DOHH2 (cell line): Measurements from ENCODE around the gene GMEB1.
"Not testable (repeated sequence)": the region's sequence is repeated elsewhere in the genome, so short reads cannot be mapped to it uniquely, and the experiment has no call there.

ENCODE experiments used
- H3F3A ChIP-seq: fragments of 200-600 bp; sonication (generic), shearing (Covaris generic); 2 replicates; pipeline ENCODE4 v1.6.0; 2016; ENCODE audit warnings: antibody characterized with exemption, mild to moderate bottlenecking; ENCODE audit not compliant: control insufficient read depth, insufficient read depth
- H3K27ac ChIP-seq: fragments of 200-600 bp; sonication (generic); 2 replicates; pipeline ENCODE4 v1.5.1; 2014; ENCODE audit warnings: low read depth, mild to moderate bottlenecking, low read length, moderate library complexity
- H3K27me3 ChIP-seq: fragments of 200-600 bp; sonication (generic); 2 replicates; pipeline ENCODE4 v1.6.1; 2014; ENCODE audit warnings: mild to moderate bottlenecking, low read length, mixed read lengths; ENCODE audit not compliant: control insufficient read depth
- H3K36me3 ChIP-seq: fragments of 200-600 bp; sonication (generic); 2 replicates; pipeline ENCODE4 v1.6.1; 2014; ENCODE audit warnings: mild to moderate bottlenecking, low read length, moderate library complexity, mixed read lengths; ENCODE audit not compliant: control insufficient read depth
- H3K4me1 ChIP-seq: fragments of 200-600 bp; sonication (generic); 2 replicates; pipeline ENCODE4 v1.6.1; 2014; ENCODE audit warnings: mild to moderate bottlenecking, low read length, mixed read lengths; ENCODE audit not compliant: control insufficient read depth
- H3K4me2 ChIP-seq: fragments of 200-600 bp; sonication (generic); 2 replicates; pipeline ENCODE4 v1.6.0; 2014; ENCODE audit warnings: mild to moderate bottlenecking, low read length, moderate library complexity
- H3K4me3 ChIP-seq: fragments of 200-600 bp; sonication (generic); 2 replicates; pipeline ENCODE4 v1.5.1; 2014; ENCODE audit warnings: mild to moderate bottlenecking, low read length, mixed read lengths
- H3K79me2 ChIP-seq: fragments of 200-600 bp; sonication (generic); 2 replicates; pipeline ENCODE4 v1.6.1; 2014; ENCODE audit warnings: mild to moderate bottlenecking, low read length, mixed read lengths; ENCODE audit not compliant: control insufficient read depth
- H3K9me2 ChIP-seq: fragments of 200-600 bp; sonication (generic); replicated peaks from 2 replicates; pipeline ENCODE4 v1.6.1; 2014; ENCODE audit warnings: mild to moderate bottlenecking, low read length, mixed read lengths; ENCODE audit not compliant: control insufficient read depth
- H3K9me3 ChIP-seq: fragments of 200-600 bp; sonication (generic); 2 replicates; pipeline ENCODE4 v1.6.1; 2014; ENCODE audit warnings: antibody characterized with exemption, low read length, mixed read lengths; ENCODE audit not compliant: control insufficient read depth, insufficient read depth
- H4K20me1 ChIP-seq: fragments of 200-600 bp; sonication (generic); 2 replicates; pipeline ENCODE4 v1.6.0; 2014; ENCODE audit warnings: low read depth, mild to moderate bottlenecking, antibody characterized with exemption, low read length, moderate library complexity; ENCODE audit not compliant: control insufficient read depth, insufficient read depth
- CTCF ChIP-seq: fragments of 200-600 bp; sonication (generic); IDR thresholded peaks from one replicate; pipeline ENCODE4 v1.5.1; 2014; ENCODE audit warnings: antibody characterized with exemption, mild to moderate bottlenecking, low read depth, low read length; ENCODE audit not compliant: poor library complexity, severe bottlenecking
- EZH2phosphoT487 ChIP-seq: fragments of 200-600 bp; sonication (generic); IDR thresholded peaks from 2 replicates; pipeline ENCODE4 v1.6.1; 2017; ENCODE audit warnings: borderline replicate concordance, mild to moderate bottlenecking, antibody characterized with exemption, low read length, moderate library complexity, mixed read lengths

Gene GMEB1

GRCh38 chr1:28644494-28644893, 24.1 kb upstream of the GMEB1 start:
- H3K36me3 ChIP-seq = peaks cover 12% of the 10 kb centered on the region
- H3K4me1 ChIP-seq = peaks cover 65% of the 10 kb centered on the region
- H3K9me2 ChIP-seq = no peaks in the 10 kb centered on the region
- H3F3A ChIP-seq = peaks cover 24% of the 10 kb centered on the region
- peak overlapping the region; percentile 97 for H3K4me2 ChIP-seq
- peak overlapping the region; percentile 89 for H3K4me3 ChIP-seq
- H3K27ac ChIP-seq = peak overlapping the region; percentile 97
- H3K27me3 ChIP-seq = no peaks in the 10 kb centered on the region
- no peaks in the 10 kb centered on the region for H4K20me1 ChIP-seq
- TF ChIP-seq EZH2phosphoT487 (no peak), CTCF (no peak)
- no peaks in the 10 kb centered on the region for H3K9me3 ChIP-seq
- peaks cover 43% of the 10 kb centered on the region for H3K79me2 ChIP-seq

DNA sequence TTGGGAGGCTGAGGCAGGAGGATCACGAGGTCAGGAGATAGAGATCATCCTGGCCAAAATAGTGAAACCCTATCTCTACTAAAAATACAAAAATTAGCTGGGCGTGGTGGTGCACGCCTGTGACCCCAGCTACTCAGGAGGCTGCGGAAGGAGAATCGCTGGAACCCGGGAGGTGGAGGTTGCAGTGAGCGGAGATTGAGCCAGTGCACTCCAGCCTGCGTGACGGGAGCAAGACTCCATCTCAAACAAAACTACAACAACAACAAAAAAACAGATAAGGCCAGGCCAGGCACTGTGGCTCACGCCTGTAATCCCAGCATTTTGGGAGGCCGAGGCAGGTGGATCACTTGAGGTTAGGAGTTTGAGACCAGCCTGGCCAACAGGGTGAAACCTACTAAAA, 23.2 kb upstream of the GMEB1 start:
- not testable (repeated sequence) for H3K27ac ChIP-seq, H3K27me3 ChIP-seq, H3K4me2 ChIP-seq, H3K9me3 ChIP-seq, H3K9me2 ChIP-seq, H4K20me1 ChIP-seq, H3K36me3 ChIP-seq, H3K4me3 ChIP-seq
- H3K4me1 ChIP-seq = peaks cover 59% of the 10 kb centered on the region
- peaks cover 34% of the 10 kb centered on the region for H3K79me2 ChIP-seq
- peaks cover 27% of the 10 kb centered on the region for H3F3A ChIP-seq

DNA sequence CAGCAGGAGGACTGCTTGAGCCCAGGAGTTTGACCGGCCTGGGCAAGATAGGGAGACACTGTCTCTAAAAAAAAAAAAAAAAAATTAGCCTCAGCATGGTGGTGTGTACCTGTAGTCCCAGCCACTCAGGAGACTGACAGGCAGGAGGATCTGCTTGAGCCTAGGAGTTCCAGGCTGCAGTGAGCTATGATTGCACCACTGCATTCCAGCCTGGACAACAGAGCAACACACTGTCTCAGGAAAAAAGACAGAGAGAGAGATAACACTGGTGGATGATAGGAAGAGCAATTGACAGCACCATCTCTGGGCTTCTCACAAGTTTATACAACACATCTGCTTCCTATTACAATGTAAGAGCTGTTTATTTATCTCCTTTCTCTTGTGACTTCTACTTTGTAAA, 22.5 kb upstream of the GMEB1 start:
- TF ChIP-seq EZH2phosphoT487 = no peak
- TF ChIP-seq CTCF = no peak
- H3K27ac ChIP-seq = no peak overlapping the region
- peaks cover 53% of the 10 kb centered on the region for H3K4me1 ChIP-seq

GRCh38 chr1:28648008-28648473, 20.5 kb upstream of the GMEB1 start:
- Histone ChIP-seq H3K4me2 (peak overlapping the region; percentile 95), H3K79me2 (peaks cover 10% of the 10 kb centered on the region), H3K9me2 (no peaks in the 10 kb centered on the region), H3F3A (peaks cover 27% of the 10 kb centered on the region), H3K27ac (peak overlapping the region; percentile 94), H3K9me3 (no peaks in the 10 kb centered on the region), H3K4me3 (peak overlapping the region; percentile 75), H4K20me1 (no peaks in the 10 kb centered on the region), H3K36me3 (peaks cover 5% of the 10 kb centered on the region), H3K4me1 (peaks cover 43% of the 10 kb centered on the region), H3K27me3 (no peaks in the 10 kb centered on the region)
- TF ChIP-seq CTCF = no peak
- no peak for TF ChIP-seq EZH2phosphoT487

More for the DNA sequence above, 22.5 kb upstream of the GMEB1 start:
- Histone ChIP-seq H3K4me2 (no peak overlapping the region), H3F3A (peaks cover 27% of the 10 kb centered on the region), H3K4me3 (no peak overlapping the region), H4K20me1 (no peaks in the 10 kb centered on the region), H3K36me3 (peaks cover 5% of the 10 kb centered on the region), H3K9me3 (no peaks in the 10 kb centered on the region), H3K79me2 (peaks cover 28% of the 10 kb centered on the region), H3K27me3 (no peaks in the 10 kb centered on the region), H3K9me2 (no peaks in the 10 kb centered on the region)
